ENCODE results near the gene RALGPS1.

- TF ChIP-seq, protein P1, sequence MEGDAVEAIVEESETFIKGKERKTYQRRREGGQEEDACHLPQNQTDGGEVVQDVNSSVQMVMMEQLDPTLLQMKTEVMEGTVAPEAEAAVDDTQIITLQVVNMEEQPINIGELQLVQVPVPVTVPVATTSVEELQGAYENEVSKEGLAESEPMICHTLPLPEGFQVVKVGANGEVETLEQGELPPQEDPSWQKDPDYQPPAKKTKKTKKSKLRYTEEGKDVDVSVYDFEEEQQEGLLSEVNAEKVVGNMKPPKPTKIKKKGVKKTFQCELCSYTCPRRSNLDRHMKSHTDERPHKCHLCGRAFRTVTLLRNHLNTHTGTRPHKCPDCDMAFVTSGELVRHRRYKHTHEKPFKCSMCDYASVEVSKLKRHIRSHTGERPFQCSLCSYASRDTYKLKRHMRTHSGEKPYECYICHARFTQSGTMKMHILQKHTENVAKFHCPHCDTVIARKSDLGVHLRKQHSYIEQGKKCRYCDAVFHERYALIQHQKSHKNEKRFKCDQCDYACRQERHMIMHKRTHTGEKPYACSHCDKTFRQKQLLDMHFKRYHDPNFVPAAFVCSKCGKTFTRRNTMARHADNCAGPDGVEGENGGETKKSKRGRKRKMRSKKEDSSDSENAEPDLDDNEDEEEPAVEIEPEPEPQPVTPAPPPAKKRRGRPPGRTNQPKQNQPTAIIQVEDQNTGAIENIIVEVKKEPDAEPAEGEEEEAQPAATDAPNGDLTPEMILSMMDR (conservative IDR thresholded peaks at IDR 0.05), result no peak
- no peak for TF ChIP-seq ZFX (IDR thresholded peaks at IDR 0.05)
These were observed 239.4 kb downstream of the RALGPS1 start for GRCh38 chr9:127154003-127154389.
